Testis (tissue), 3 donors: ENCODE results near the gene HJURP. TPM values are rescaled to one million over a fixed set of nuclear protein-coding genes. Genes with fewer than 3 reads are reported as not detected.

Experiments
- DNase-seq: peaks from one replicate; pipeline ENCODE4 v3.0.0-alpha.2; 2019
- H3K27ac ChIP-seq, 2 donors: fragments of 200-600 bp; sonication (generic); one replicate each; pipeline ENCODE4 v1.5.1; 2019
- H3K27me3 ChIP-seq: fragments of 200-600 bp; sonication (generic); one replicate; pipeline ENCODE4 v1.5.1; 2019
- H3K36me3 ChIP-seq: fragments of 200-600 bp; sonication (generic); one replicate; pipeline ENCODE4 v1.5.1; 2017; ENCODE audit warnings: low read depth; ENCODE audit errors: missing control alignments
- H3K4me1 ChIP-seq: fragments of 200-600 bp; sonication (generic); one replicate; pipeline ENCODE4 v1.5.1; 2019
- H3K4me3 ChIP-seq, 2 donors: fragments of 200-600 bp; sonication (generic); one replicate each; pipeline ENCODE4 v1.5.1; 2017 to 2019
- H3K9me3 ChIP-seq: fragments of 200-600 bp; sonication (generic); one replicate; pipeline ENCODE4 v1.5.1; 2017
- POLR2A ChIP-seq: fragments of 450-650 bp; IDR thresholded peaks from one replicate; pipeline ENCODE4 v1.6.1; 2017; ENCODE audit warnings: antibody characterized with exemption, mild to moderate bottlenecking, moderate library complexity
- WGBS, 2 donors: methylation state at CpG; one replicate each; pipeline ENCODE4 v1.1.5; 2018; 5-methylcytosine and 5-hydroxymethylcytosine counted together
- intact Hi-C: fragments of 100-400 bp; cut with DNase I; formaldehyde crosslinking; loops from one replicate; pipeline ENCODE4 v1.15.1; 2023; ENCODE audit warnings: low total_unique reads
- polyA plus RNA-seq: library from polyadenylated mRNA; stranded (reverse); fragments of 350-450 nt; fragmentation: Illumina TruSeq; extraction: RNeasy Lipid Tissue Mini Kit (QIAGEN cat#74804); gene quantifications from one replicate; pipeline ENCODE4 v1.2.3, GENCODE V29; 2014; ENCODE audit warnings: low read depth, low replicate concordance; ENCODE audit not compliant: insufficient read depth
- total RNA-seq, 2 donors: library from RNA; depleted of rRNA; stranded (reverse); fragments of >200 nt; gene quantifications; one replicate each; pipeline ENCODE4 v1.2.3, GENCODE V29; 2016
- TF ChIP-seq, protein P1 (sequence below), 3 experiments: fragments of 450-650 bp in 2 of 3; fragments of 200-600 bp in 1 of 3; sonication (generic) in 1 of 3; IDR thresholded peaks; one replicate each; pipeline ENCODE4 v1.5.1; 2016 to 2019; ENCODE audit warnings: antibody characterized with exemption in 3 of 3, mild to moderate bottlenecking in 2 of 3, moderate library complexity in 1 of 3

Gene HJURP
- total and polyA plus RNA-seq, 3 donors from 2014 or later: 10.2 to 30.2 (median 13.9) TPM

DNA sequence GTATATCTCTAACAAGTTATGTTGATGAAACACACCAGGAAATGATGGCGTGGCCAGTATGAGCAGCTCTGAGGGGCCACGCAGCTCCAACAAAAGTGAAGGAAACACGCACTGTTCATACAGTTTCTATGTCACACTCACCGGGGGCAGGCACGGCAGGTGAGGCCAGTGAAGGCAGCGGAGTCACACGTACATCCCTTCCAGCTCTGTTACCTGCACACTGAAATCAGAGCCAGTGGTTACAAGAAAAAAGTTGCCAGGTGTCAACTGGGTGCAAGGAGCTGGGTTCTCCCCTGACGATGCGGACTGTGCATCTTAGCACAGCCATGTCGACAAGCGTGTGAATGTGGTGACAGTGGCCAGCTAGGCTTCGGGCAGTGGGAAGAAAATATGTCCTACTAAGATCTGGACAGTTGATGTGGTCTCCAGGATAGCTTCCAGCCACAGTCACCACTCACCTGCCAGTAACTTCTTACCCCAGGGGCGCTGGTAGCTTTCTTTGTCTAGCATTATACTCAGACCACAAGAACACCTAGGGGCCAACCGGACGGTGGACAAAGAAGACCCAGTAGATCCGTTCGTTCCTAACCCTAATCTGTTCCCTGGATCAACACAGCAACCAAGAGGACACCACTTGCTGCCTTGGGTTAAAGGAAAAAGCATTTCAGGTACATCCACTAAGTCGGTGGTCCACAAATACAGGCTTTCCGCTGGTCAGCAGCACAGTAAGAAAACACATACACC, 10.1 kb downstream of the HJURP start:
- DNase-seq: peak; percentile 6
- intact Hi-C loops: no loop called here

GRCh38 chr2:233841183-233841582, 13.2 kb downstream of the HJURP start:
- no peak overlapping the region for H3K4me3 ChIP-seq
- H3K27me3 ChIP-seq: no peaks in the 10 kb centered on the region
- intact Hi-C loops: no loop called here
- no peaks in the 10 kb centered on the region for H3K36me3 ChIP-seq
- no peak overlapping the region for H3K27ac ChIP-seq
- no peaks in the 10 kb centered on the region for H3K9me3 ChIP-seq
- no peaks in the 10 kb centered on the region for H3K4me1 ChIP-seq
- no peak for TF ChIP-seq POLR2A
- TF ChIP-seq, protein P1, sequence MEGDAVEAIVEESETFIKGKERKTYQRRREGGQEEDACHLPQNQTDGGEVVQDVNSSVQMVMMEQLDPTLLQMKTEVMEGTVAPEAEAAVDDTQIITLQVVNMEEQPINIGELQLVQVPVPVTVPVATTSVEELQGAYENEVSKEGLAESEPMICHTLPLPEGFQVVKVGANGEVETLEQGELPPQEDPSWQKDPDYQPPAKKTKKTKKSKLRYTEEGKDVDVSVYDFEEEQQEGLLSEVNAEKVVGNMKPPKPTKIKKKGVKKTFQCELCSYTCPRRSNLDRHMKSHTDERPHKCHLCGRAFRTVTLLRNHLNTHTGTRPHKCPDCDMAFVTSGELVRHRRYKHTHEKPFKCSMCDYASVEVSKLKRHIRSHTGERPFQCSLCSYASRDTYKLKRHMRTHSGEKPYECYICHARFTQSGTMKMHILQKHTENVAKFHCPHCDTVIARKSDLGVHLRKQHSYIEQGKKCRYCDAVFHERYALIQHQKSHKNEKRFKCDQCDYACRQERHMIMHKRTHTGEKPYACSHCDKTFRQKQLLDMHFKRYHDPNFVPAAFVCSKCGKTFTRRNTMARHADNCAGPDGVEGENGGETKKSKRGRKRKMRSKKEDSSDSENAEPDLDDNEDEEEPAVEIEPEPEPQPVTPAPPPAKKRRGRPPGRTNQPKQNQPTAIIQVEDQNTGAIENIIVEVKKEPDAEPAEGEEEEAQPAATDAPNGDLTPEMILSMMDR (IDR thresholded peaks at IDR 0.05): no peak
- 95 to 96% methylated on average over 11 of the region's 11 CpGs for WGBS, 2 donors
- DNase-seq: peak; percentile 4

More for the DNA sequence above, 10.1 kb downstream of the HJURP start:
- Histone ChIP-seq H3K27ac (no peak overlapping the region), H3K9me3 (no peaks in the 10 kb centered on the region), H3K4me3 (no peak overlapping the region), H3K27me3 (no peaks in the 10 kb centered on the region), H3K4me1 (no peaks in the 10 kb centered on the region), H3K36me3 (no peaks in the 10 kb centered on the region)
- TF ChIP-seq, protein P1 (IDR thresholded peaks at IDR 0.05): no peak
- no peak for TF ChIP-seq POLR2A
- 87 to 93% methylated on average over 19 of the region's 19 CpGs for WGBS, 2 donors

GRCh38 chr2:233840520-233840919, 13.8 kb downstream of the HJURP start:
- no peak for TF ChIP-seq POLR2A
- TF ChIP-seq, protein P1 (IDR thresholded peaks at IDR 0.05): no peak
- no peaks in the 10 kb centered on the region for H3K36me3 ChIP-seq
- 96% methylated on average over 9 of the region's 9 CpGs for WGBS, 2 donors
- no peaks in the 10 kb centered on the region for H3K4me1 ChIP-seq
- H3K27me3 ChIP-seq: no peaks in the 10 kb centered on the region
- no peaks in the 10 kb centered on the region for H3K9me3 ChIP-seq
- peak; percentile 0 for DNase-seq
- H3K4me3 ChIP-seq: no peak overlapping the region
- intact Hi-C loops: no loop called here
- H3K27ac ChIP-seq: no peak overlapping the region

DNA sequence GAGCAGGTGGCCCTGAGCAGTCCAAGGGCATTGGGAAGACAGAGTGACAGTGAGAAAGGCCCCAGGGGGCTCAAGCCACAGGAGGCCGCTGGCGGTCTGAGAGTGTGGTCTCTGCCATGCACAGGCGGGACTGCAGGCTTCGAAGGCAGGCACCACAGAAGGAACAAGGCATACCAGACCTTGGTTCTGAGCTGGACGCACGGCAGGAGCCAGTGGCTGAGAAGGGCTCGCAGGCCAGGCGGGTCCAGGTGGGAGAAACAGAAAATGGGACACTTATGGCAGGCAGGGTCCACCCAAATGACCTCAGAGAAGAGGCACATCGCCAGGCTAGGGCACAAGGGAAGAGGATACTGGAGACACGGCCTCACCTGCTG, 14.9 kb downstream of the HJURP start:
- Histone ChIP-seq H3K36me3 (no peaks in the 10 kb centered on the region), H3K27me3 (no peaks in the 10 kb centered on the region), H3K9me3 (no peaks in the 10 kb centered on the region), H3K4me1 (no peaks in the 10 kb centered on the region), H3K27ac (no peak overlapping the region), H3K4me3 (no peak overlapping the region)
- peak; percentile 4 for DNase-seq
- intact Hi-C loops: no loop called here
- WGBS, 2 donors: 97 to 98% methylated on average over 10 of the region's 10 CpGs
- TF ChIP-seq, protein P1 (IDR thresholded peaks at IDR 0.05): no peak
- TF ChIP-seq POLR2A: no peak
